Astrocyte (in vitro differentiated cells and primary cell): ENCODE results near the gene SLC12A3. TPM values are rescaled to one million over a fixed set of nuclear protein-coding genes. Genes with fewer than 3 reads are reported as not detected.
"Not testable (repeated sequence)": the region's sequence is repeated elsewhere in the genome, so short reads cannot be mapped to it uniquely, and the experiment has no call there.

Experiments used
- DNase-seq: peaks from one replicate; pipeline ENCODE4 v3.0.0-alpha.2; 2010; ENCODE audit warnings: low read depth
- FAIRE-seq: peaks from 2 replicates; lab custom pipeline; 2011; peaks lifted over from hg19 to GRCh38; lab: Jason Lieb, UNC
- H2AFZ ChIP-seq: 2 replicates; pipeline ENCODE4 v1.6.0; 2012; ENCODE audit warnings: low read depth, low read length, inconsistent platforms
- H3K27ac ChIP-seq: 2 replicates; pipeline ENCODE4 v1.5.1; 2011; ENCODE audit warnings: low read depth, low read length, inconsistent platforms
- H3K27me3 ChIP-seq: 2 replicates; pipeline ENCODE4 v1.6.0; 2011; ENCODE audit warnings: low read length, inconsistent platforms; ENCODE audit not compliant: insufficient read depth
- H3K36me3 ChIP-seq: 2 replicates; pipeline ENCODE4 v1.5.1; 2011; ENCODE audit warnings: low read length, inconsistent platforms; ENCODE audit not compliant: insufficient read depth
- H3K4me1 ChIP-seq: 2 replicates; pipeline ENCODE4 v1.5.1; 2011; ENCODE audit warnings: low read length, inconsistent platforms; ENCODE audit not compliant: insufficient read depth
- H3K4me2 ChIP-seq: 2 replicates; pipeline ENCODE4 v1.6.0; 2012; ENCODE audit warnings: low read length, inconsistent platforms
- H3K4me3 ChIP-seq: 2 replicates; pipeline ENCODE4 v1.5.1; 2011; ENCODE audit warnings: low read depth, mild to moderate bottlenecking, low read length, inconsistent platforms; ENCODE audit not compliant: insufficient read depth
- H3K79me2 ChIP-seq: 2 replicates; pipeline ENCODE4 v1.6.0; 2012; ENCODE audit warnings: mild to moderate bottlenecking, low read length, inconsistent platforms; ENCODE audit not compliant: insufficient read depth
- H3K9ac ChIP-seq: 2 replicates; pipeline ENCODE4 v1.6.0; 2012; ENCODE audit warnings: mild to moderate bottlenecking, low read length, inconsistent platforms
- H3K9me3 ChIP-seq: 2 replicates; pipeline ENCODE4 v1.5.1; 2012; ENCODE audit warnings: low read depth, mild to moderate bottlenecking, low read length, inconsistent platforms; ENCODE audit not compliant: insufficient read depth
- H4K20me1 ChIP-seq: 2 replicates; pipeline ENCODE4 v1.6.0; 2012; ENCODE audit warnings: low read length, inconsistent platforms; ENCODE audit not compliant: insufficient read depth
- H3K27ac Mint-ChIP-seq: one replicate; pipeline ENCODE4 v1.8.0; 2021; ENCODE audit warnings: mild to moderate bottlenecking, mixed read lengths; ENCODE audit not compliant: unreplicated experiment
- H3K27me3 Mint-ChIP-seq: one replicate; pipeline ENCODE4 v1.8.0; 2021; ENCODE audit warnings: low read depth, mixed read lengths; ENCODE audit not compliant: unreplicated experiment
- H3K36me3 Mint-ChIP-seq: one replicate; pipeline ENCODE4 v1.8.0; 2021; ENCODE audit warnings: low read depth, mixed read lengths; ENCODE audit not compliant: unreplicated experiment
- H3K4me1 Mint-ChIP-seq: one replicate; pipeline ENCODE4 v1.8.0; 2021; ENCODE audit warnings: low read depth, mixed read lengths; ENCODE audit not compliant: unreplicated experiment
- H3K4me3 Mint-ChIP-seq: one replicate; pipeline ENCODE4 v1.8.0; 2021; ENCODE audit warnings: mild to moderate bottlenecking, moderate library complexity, mixed read lengths; ENCODE audit not compliant: unreplicated experiment
- H3K9me3 Mint-ChIP-seq: one replicate; pipeline ENCODE4 v1.8.0; 2021; ENCODE audit warnings: mild to moderate bottlenecking, mixed read lengths; ENCODE audit not compliant: unreplicated experiment
- CTCF ChIP-seq: IDR thresholded peaks from 2 replicates; pipeline ENCODE4 v1.5.1; 2011; ENCODE audit warnings: low read depth, mild to moderate bottlenecking, inconsistent platforms, low read length, moderate library complexity; ENCODE audit not compliant: insufficient read depth
- EZH2 ChIP-seq: IDR thresholded peaks from 2 replicates; pipeline ENCODE4 v1.6.1; 2012; ENCODE audit warnings: mild to moderate bottlenecking, low read length, inconsistent platforms; ENCODE audit not compliant: insufficient read depth
- total RNA-seq: library from RNA; stranded (reverse); gene quantifications from 2 replicates; pipeline ENCODE4 v1.2.1, GENCODE V29; 2021

Gene SLC12A3
- total RNA-seq, 1 donor from 2014 or later: 0.18 TPM

- H3K9ac ChIP-seq: no peak overlapping the region
- no peak overlapping the region for H3K4me2 ChIP-seq
- no peak overlapping the region for H3K27ac ChIP-seq
- no peaks in the 10 kb centered on the region for H4K20me1 ChIP-seq
- TF ChIP-seq CTCF: no peak
- no peak for TF ChIP-seq EZH2
- H3K27me3 ChIP-seq: peaks cover 2% of the 10 kb centered on the region
- Mint-ChIP-seq H3K36me3 (no peaks in the 10 kb centered on the region), H3K9me3 (no peaks in the 10 kb centered on the region), H3K27me3 (peaks cover 14% of the 10 kb centered on the region), H3K4me3 (no peak overlapping the region), H3K4me1 (no peaks in the 10 kb centered on the region), H3K27ac (no peak overlapping the region)
- H3K4me1 ChIP-seq: no peaks in the 10 kb centered on the region
- H3K79me2 ChIP-seq: no peaks in the 10 kb centered on the region
- no peaks in the 10 kb centered on the region for H3K36me3 ChIP-seq
- DNase-seq (no peak), FAIRE-seq (no peak)
- no peak overlapping the region for H2AFZ ChIP-seq
- H3K4me3 ChIP-seq: no peak overlapping the region
- no peaks in the 10 kb centered on the region for H3K9me3 ChIP-seq
These were observed 17.2 kb downstream of the SLC12A3 start for GRCh38 chr16:56882077-56882800.

- TF ChIP-seq EZH2 (no peak), CTCF (no peak)
- H3K36me3 Mint-ChIP-seq: no peaks in the 10 kb centered on the region
- Histone ChIP-seq H3K27ac (no peak overlapping the region), H3K4me1 (no peaks in the 10 kb centered on the region), H4K20me1 (no peaks in the 10 kb centered on the region), H3K4me3 (no peak overlapping the region), H3K9ac (no peak overlapping the region), H2AFZ (no peak overlapping the region), H3K9me3 (no peaks in the 10 kb centered on the region), H3K36me3 (no peaks in the 10 kb centered on the region), H3K27me3 (peaks cover under 1% of the 10 kb centered on the region), H3K79me2 (no peaks in the 10 kb centered on the region), H3K4me2 (no peak overlapping the region)
- no peak for FAIRE-seq
- no peaks in the 10 kb centered on the region for H3K4me1 Mint-ChIP-seq
- no peak overlapping the region for H3K4me3 Mint-ChIP-seq
- no peaks in the 10 kb centered on the region for H3K9me3 Mint-ChIP-seq
- H3K27me3 Mint-ChIP-seq: peaks cover 11% of the 10 kb centered on the region
- H3K27ac Mint-ChIP-seq: no peak overlapping the region
- DNase-seq: no peak
These were observed 18.6 kb downstream of the SLC12A3 start for GRCh38 chr16:56883586-56883985.

- H3K36me3 ChIP-seq: no peaks in the 10 kb centered on the region
- DNase-seq: no peak
- no peak overlapping the region for H3K4me3 Mint-ChIP-seq
- no peak overlapping the region for H3K27ac Mint-ChIP-seq
- no peaks in the 10 kb centered on the region for H4K20me1 ChIP-seq
- no peaks in the 10 kb centered on the region for H3K27me3 ChIP-seq
- H3K27me3 Mint-ChIP-seq: peaks cover 11% of the 10 kb centered on the region
- H3K79me2 ChIP-seq: no peaks in the 10 kb centered on the region
- no peaks in the 10 kb centered on the region for H3K9me3 ChIP-seq
- no peaks in the 10 kb centered on the region for H3K36me3 Mint-ChIP-seq
- no peak for FAIRE-seq
- no peak overlapping the region for H3K4me3 ChIP-seq
- no peak overlapping the region for H2AFZ ChIP-seq
- no peak overlapping the region for H3K9ac ChIP-seq
- H3K27ac ChIP-seq: no peak overlapping the region
- no peaks in the 10 kb centered on the region for H3K9me3 Mint-ChIP-seq
- H3K4me1 ChIP-seq: no peaks in the 10 kb centered on the region
- TF ChIP-seq CTCF: no peak
- no peak for TF ChIP-seq EZH2
- H3K4me1 Mint-ChIP-seq: no peaks in the 10 kb centered on the region
- H3K4me2 ChIP-seq: no peak overlapping the region
These were observed 19.1 kb downstream of the SLC12A3 start for GRCh38 chr16:56884026-56884582.

GRCh38 chr16:56884929-56885328, 19.9 kb downstream of the SLC12A3 start:
- not testable (repeated sequence) for H3K4me3 Mint-ChIP-seq, H3K9me3 Mint-ChIP-seq, H3K4me1 Mint-ChIP-seq, H3K4me2 ChIP-seq, H3K27me3 ChIP-seq, H3K9ac ChIP-seq, DNase-seq, FAIRE-seq, H3K27ac Mint-ChIP-seq, H3K4me3 ChIP-seq, H3K4me1 ChIP-seq, H3K79me2 ChIP-seq, H4K20me1 ChIP-seq, H3K36me3 Mint-ChIP-seq, H2AFZ ChIP-seq, H3K36me3 ChIP-seq, H3K27ac ChIP-seq, H3K9me3 ChIP-seq
- H3K27me3 Mint-ChIP-seq: peaks cover 11% of the 10 kb centered on the region
